GM12878 (cell line): ENCODE measurements around the gene NDRG4.

Source experiments
- ATF2 ChIP-seq: IDR thresholded peaks from 2 replicates; pipeline ENCODE4 v1.6.1; 2012; ENCODE audit warnings: low read length, inconsistent platforms
- CTCF ChIP-seq, 3 experiments: IDR thresholded peaks in 2 of 3; conservative IDR thresholded peaks in 1 of 3; 2 replicates each; pipeline ENCODE4 v1.5.1; 2011; ENCODE audit warnings: low read depth in 3 of 3, low read length in 3 of 3, mild to moderate bottlenecking in 3 of 3, control low read depth in 2 of 3, moderate library complexity in 2 of 3, inconsistent platforms in 1 of 3, mixed read lengths in 1 of 3; ENCODE audit not compliant: control insufficient read depth in 2 of 3, insufficient read depth in 1 of 3; ENCODE audit errors: extremely low read depth in 1 of 3
- NRF1 ChIP-seq: conservative IDR thresholded peaks from 2 replicates; pipeline ENCODE4 v1.6.1; 2011; ENCODE audit warnings: mild to moderate bottlenecking, low read depth, low read length, improper control_type of control experiment
- TF ChIP-seq, protein P1 (sequence below): IDR thresholded peaks from 2 replicates; pipeline ENCODE4 v1.6.1; 2011; ENCODE audit warnings: low read depth, mild to moderate bottlenecking, low read length, moderate library complexity, borderline replicate concordance; ENCODE audit errors: extremely low read depth

GRCh38 chr16:58543685-58544084 is 43.7 kb downstream of the NDRG4 start:
- no peak for TF ChIP-seq NRF1
- TF ChIP-seq, protein P1, sequence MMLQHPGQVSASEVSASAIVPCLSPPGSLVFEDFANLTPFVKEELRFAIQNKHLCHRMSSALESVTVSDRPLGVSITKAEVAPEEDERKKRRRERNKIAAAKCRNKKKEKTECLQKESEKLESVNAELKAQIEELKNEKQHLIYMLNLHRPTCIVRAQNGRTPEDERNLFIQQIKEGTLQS = no peak
- no peak for TF ChIP-seq ATF2
- no peak for TF ChIP-seq CTCF (IDR thresholded peaks at IDR 0.05 in 2 of 3, conservative IDR thresholded peaks at IDR 0.05 in 1 of 3; ENCODE audit: control insufficient read depth in 2 of 3, extremely low read depth in 1 of 3, insufficient read depth in 1 of 3, low read depth in 3 of 3, low read length in 3 of 3)
